DMS79 treated with DMSO at 0.1 percent for 48 hours (cell line): ENCODE data around the gene RSPH6A.
"Not testable (repeated sequence)": the region's sequence is repeated elsewhere in the genome, so short reads cannot be mapped to it uniquely, and the experiment has no call there.

Experiments used
- DNase-seq: peaks from one replicate; lab custom pipeline; 2025; lab: John Stamatoyannopoulos, UW

The RSPH6A gene

DNA sequence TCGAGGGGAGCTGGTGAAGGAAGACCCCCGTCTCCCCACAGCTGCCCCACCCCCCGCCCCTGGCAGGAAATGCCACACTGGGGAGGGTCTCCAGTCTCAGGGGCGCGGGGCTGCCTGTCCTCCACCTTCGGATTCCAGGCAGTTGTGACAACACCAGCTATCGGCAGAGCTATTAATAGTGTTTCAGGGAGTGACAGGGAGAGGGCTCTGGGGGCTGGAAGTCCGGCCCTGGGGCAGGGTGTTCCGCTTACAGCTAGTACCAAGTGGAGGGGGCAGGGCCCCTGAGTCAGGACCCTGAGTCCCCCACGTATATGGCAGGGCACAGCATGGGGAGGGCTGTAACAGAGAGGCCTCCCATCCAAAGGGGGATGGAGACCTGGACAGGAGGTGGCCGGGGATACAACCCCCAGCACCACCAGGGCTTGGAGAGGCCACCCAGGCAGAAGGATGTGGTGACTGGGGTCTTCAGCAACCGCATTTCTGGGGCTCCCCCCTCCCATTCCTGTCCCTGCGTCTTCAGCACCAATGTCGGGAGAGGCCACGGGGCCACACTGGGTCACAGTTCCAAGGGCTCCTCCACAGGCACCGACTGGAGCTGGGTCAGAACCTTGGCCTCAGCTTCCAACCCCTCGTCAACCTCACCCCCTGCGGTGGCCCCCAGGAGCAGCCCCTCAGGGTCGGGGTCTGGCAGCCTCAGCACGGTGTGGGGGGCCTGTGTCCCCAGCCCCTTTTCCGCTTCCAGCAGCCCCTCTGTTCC, 50.0 kb downstream of the RSPH6A start:
- DNase-seq, result no peak

DNA sequence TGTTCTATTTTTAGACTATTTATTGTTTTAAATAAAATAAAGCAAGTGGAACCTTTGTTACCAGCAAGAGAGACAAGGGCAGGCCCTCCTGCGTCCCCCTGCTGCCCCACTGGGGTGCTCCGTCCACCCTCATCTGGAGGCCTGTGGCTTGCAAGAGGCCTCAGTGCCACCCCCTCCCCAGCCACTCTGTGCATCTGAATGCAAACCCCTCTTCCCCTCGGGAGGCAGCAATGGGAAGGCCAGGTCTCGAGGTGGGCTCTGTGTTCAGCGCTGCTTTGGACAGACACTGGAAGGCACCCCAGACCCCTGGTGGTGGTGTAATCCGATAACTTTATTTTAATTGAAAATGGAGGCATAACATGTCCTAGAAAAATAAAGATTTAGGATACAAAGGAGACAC, 50.6 kb downstream of the RSPH6A start:
- DNase-seq, result no peak

DNA sequence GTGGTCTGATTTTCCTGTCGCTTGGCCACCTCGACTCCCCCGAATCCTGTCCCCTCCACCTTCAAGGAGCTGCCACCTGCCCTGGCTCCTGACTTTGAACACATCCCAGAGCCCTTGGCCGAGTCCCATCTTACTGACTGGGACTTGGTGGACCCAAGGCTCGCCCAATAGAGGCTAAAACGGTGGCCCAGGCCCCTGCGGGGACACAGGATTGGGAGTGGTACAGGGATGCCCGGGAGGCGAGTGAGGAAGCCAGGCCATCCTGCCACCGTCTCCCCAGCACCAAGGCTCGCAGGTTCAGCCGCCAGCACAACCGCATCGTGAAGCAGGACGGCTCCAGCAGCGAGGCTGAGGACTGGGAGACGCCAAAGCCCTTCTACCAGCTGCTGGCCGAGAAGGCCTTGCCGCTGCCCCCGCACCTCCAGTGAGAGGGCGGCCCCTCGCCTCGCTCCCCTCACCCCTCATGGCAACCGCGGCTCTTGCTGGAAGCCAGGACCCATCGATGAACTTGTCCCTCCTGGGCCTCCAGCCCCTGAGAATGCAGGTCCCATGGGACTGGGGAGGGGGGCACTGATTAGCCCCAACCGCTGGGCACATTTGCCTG, 51.3 kb downstream of the RSPH6A start:
- no peak for DNase-seq

DNA sequence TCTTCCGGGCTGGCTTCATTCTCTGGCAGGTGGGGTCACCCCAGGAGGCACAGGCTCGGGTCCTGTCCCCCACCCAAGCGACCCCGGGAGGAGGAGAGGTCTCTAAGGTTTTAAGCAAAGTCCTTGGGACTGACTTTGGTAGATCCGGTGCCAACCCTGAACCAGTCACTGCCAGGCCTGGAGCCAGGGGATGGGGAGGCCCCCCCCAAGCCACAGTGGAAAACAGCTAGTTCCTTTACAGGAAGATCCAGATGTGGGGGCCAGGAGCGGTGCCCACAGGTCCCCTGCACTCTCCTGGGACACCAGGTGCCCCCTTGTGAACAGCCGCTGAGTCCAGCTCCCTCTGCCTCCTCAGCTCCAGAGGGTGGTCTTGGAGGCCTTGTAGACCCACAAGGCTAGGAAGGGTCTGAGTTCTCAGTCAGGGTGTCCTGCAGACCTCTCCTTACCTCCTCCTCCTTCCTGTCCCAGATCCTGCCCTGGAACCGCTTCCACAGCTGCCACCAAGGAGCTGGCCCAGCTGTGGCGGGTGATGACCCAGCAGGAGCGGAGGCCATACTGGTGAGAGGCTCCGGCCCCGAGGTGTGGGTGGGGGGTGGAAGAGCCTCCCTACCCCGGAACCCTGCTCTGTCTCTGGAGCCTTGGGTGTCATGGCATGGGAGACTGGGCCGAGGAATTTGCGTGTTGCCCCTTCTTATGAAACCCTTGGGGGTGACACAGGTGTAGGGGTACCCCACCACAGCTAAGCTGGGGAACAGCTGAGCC, 52.1 kb downstream of the RSPH6A start:
- no peak for DNase-seq

DNA sequence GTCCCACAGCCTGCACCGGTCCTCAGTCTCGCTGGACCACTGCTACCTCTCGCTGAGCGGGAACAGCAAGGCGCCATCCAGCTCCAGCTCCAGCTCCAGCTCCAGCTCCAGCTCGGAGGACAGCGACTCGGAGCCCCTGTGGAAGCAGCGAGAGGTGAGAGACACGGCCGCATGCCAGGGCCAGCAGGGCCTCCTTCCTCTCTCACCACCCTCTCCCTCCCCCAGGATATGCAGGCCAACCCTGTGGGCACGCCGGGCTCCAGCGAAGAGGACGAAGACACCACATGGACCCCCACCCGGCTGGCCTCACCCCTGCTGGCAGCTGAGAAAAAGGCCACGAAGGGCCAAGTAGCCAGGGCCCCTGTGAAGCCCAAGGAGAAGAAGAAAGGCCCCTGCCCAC, 53.4 kb downstream of the RSPH6A start:
- DNase-seq, result no peak

DNA sequence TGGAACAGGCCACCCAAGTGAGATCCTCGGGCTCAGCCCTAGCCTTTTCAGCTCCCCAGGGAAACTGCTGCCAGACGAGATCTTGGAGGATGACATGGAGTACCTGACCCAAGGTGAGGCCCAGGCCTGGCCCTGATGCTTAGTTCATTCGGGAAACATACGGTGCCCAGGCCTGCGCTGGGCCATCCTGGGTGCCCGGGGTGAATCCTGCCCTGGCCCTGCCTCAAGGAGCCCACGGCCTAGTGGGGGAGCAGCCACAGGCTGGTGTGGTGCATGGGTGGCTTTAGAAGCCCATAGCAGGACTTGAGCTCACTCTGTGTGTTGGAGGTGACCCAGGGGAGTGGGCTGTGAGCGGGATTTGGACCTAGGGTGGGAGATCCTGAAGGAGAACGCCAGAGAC, 56.2 kb downstream of the RSPH6A start:
- no peak for DNase-seq

DNA sequence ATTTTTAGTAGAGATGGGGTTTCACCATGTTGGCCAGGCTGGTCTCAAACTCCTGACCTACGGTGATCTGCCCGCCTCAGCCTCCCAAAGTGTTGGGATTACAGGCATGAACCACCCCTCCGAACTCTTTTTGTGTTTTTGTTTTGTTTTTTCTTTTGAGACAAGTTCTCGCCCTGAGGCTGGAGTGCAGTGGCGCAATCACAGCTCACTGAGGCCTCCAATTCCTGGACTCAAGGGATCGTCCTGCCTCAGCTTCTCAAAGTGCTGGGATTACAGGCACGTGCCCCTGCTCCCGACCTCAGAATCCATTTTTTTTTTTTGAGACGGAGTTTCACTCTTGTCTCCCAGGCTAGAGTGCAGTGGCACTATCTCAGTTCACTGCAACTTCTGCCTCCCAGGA, 57.4 kb downstream of the RSPH6A start:
- no peak for DNase-seq

DNA sequence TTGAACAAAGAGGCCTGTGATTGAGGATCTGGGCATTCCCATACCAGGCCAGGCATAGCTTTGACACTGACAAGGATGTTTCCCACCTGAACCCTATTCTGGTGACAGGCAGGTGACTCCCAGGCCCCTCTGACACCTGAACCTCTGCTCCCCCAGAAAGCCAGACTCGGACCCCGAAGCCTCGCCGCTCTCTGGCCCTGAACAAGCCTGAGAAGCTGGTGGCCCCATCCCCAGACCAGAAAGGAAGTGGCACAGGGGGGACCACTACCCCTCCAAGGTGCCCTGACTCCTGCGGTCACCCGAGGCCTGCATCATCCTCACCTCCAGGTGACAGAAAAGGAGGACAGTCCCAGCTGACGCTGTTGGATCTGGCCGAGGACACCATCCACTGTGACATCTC, 60.8 kb downstream of the RSPH6A start:
- no peak for DNase-seq

DNA sequence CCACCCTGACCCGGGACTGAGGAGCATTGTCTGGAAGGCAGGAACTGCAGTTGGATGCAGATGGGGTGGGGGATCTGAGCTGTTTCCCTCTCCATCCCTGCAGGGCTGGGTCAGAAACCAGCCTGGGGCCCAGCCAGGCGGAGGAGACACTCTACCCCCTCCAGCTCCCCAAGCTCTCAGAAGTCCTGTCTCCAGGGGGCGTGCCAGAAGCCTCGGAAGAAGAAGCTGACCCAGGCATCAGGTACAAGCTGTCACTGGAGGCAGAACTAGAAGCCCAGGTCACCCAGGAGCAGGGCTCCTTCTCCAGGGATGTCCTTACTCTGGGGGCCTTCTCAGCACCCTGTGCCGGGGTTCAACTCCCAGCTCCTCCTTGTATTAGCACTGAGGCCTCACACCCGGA, 61.6 kb downstream of the RSPH6A start:
- no peak for DNase-seq

DNA sequence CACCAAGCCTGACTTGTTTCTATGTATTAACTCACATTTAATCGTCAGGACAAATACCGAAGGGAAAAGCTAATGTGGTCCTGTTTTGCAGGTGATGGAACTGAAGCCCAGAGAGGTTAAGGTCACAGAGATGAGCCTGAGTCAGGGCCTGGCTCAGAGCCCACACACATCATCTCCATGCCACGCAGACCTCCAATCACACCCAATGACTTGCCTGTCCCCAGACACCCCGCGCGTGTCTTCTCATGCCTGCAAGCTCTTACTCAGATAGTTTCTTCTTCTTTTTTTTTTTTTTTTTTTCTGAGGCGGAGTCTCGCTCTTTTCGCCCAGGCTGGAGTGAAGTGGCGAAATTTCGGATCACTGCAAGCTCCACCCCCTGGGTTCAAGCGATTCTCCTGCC, 62.5 kb downstream of the RSPH6A start:
- DNase-seq, result no peak

DNA sequence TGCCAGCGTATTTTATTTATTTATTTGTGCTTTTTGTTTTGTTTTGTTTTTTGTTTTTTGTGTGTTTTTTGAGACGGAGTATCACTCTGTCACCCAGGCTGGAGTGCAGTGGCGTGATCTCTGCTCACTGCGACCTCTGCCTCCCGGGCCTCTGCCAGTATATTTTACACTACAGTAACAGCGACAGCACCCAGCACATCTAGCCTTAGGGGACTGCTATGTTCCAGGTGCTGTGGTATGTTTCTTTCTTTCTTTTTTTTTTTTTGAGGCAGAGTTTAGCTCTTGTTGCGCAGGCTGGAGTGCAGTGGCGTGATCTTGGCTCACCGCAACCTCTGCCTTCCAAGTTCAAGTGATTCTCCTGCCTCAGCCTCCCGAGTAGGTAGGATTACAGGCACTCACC, 63.6 kb downstream of the RSPH6A start:
- not testable (repeated sequence) for DNase-seq

DNA sequence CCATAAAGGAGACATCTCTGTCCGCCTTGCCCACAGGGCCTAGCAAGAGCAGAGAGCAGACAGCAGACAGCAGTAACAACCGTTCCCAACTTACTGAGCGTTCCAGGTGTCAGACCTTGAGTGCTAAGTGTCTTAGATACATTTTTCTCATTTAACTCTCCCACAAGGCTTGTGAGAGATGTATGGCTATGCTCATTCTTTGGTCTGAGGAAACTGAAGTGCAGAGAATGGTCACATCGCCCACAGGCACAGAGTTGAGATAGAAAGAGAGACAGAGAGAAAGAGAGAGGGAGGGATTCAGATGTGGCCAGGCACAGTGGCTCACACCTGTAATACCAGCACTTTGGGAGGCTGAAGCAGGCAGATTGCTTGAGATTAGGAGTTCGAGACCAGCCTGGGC, 67.6 kb downstream of the RSPH6A start:
- DNase-seq, result no peak

DNA sequence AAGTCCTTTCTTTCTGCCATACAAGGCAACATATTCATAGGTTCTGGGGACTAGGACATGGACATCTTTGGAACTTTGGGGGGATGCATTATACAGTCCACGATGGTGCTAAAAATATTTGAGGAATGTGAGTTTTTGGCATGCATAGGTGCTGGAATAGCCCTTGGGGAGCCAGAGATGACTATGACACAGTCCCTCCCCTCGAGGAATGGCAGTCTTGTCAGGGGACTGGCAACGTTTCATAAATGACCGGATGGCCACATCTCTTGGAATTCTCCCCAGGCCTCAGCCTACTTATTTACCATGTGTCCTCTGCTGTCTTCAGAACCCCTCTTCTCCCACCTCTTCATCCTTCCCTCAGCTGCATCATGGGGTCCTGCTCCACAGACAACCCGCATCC, 68.2 kb downstream of the RSPH6A start:
- no peak for DNase-seq
